ENCODE measurements around the gene DPH7.

DNA sequence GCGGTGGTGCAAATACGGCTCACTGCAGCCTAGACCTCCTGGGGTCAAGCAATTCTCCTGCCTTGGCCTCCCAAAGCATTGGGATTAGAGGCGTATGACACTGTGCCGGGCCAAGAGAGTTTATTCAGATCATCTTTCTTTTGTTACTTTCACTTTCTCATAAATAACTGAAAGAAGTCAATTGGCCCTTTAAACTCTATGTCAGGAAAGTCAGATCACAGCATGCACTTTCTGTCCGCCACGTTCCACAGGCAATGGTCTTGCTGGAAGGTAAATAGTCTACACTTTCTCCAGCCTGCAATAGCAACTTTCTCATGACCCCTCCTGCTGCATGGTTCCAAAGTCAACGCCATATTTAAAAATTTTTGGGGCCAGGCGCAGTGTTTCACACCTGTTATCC lies 20.2 kb upstream of the DPH7 start:
- TF ChIP-seq CTCF (IDR thresholded peaks at IDR 0.05 in 2 of 3, conservative IDR thresholded peaks at IDR 0.05 in 1 of 3; ENCODE audit: borderline replicate concordance in 1 of 3, insufficient read depth in 1 of 3, low read depth in 2 of 3, low read length in 2 of 3) (no peak), POLR2A (IDR thresholded peaks at IDR 0.05; ENCODE audit: borderline replicate concordance, extremely low read depth, insufficient read depth, insufficient read length) (no peak), CEBPB (IDR thresholded peaks at IDR 0.05; ENCODE audit: low read depth) (no peak), EGR1 (IDR thresholded peaks at IDR 0.05; ENCODE audit: low read depth) (no peak), TCF7L2 (IDR thresholded peaks at IDR 0.05; ENCODE audit: borderline replicate concordance, extremely low read depth, insufficient read depth, insufficient read length) (no peak), EZH2phosphoT487 (IDR thresholded peaks at IDR 0.05; ENCODE audit: borderline replicate concordance) (no peak), ATF3 (IDR thresholded peaks at IDR 0.05) (no peak), ZFX (IDR thresholded peaks at IDR 0.05) (no peak), ZBTB33 (IDR thresholded peaks at IDR 0.05; ENCODE audit: extremely low read depth, insufficient replicate concordance, low read length) (no peak), EZH2 (IDR thresholded peaks at IDR 0.05) (no peak), ZNF274 (IDR thresholded peaks at IDR 0.05; ENCODE audit: low read depth, low read length) (no peak)

Data from HCT116 (cell line).